Measurements from ENCODE around the gene TMEM158. TPM values are rescaled to one million over a fixed set of nuclear protein-coding genes. Genes with fewer than 3 reads are reported as not detected.

The TMEM158 gene
- total and polyA plus RNA-seq, 3 donors from 2014 or later, result 5.9 to 11.2 (median 7.8) TPM

DNA sequence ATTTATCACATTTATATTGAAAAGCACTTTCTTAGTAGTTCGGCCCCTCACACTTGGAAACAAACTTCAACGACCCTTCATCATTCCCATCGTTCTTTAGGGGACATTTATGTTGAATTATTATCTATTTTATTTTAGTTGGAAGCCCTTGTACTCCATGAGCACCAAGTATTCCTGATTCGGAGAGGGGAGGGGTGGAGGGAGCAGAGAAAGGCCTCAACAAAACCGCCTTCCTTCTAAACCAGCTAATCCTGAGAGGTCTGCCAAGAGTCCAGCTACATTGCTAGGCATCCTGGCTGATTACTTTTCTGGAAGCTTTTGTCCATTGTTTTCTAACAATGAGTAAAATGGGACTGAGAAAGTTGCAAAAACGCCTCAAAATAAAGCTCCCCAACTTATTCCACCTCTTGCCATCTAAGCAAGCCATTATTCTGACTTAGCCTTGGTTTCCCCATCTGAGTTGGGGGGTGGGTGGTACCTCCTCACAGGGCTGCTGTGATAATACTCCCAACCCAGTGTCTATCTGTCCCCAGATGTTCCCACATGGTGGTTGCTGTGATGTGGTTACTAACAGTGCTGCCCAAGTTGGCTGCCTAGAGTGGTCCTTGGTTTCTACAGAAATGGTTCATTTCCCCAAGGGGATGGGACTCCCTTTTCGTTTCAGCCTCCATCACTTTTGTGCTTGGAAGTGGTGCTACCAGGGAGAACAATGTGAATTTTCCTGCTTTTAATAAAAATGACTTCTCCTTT lies 1.2 kb upstream of the TMEM158 start:
- no peaks in the 10 kb centered on the region for H3K9me3 ChIP-seq
- H3K4me1 ChIP-seq, result peaks cover 3% of the 10 kb centered on the region
- peak overlapping the region; percentile 56 for H3K4me3 ChIP-seq
- 41 to 50% methylated on average over 7 of the region's 7 CpGs for WGBS, 2 donors
- intact Hi-C loops (cut with DNase I; ENCODE audit: low total_unique reads), result loop anchor here (10.0 kb wide), 1 partner anchor 268 kb away; no protein-coding TSS in a partner anchor
- H3K27ac ChIP-seq, result no peak overlapping the region
- H3K27me3 ChIP-seq, result no peaks in the 10 kb centered on the region
- H3K36me3 ChIP-seq (ENCODE audit: low read depth, missing control alignments), result no peaks in the 10 kb centered on the region
- TF ChIP-seq, protein P1, sequence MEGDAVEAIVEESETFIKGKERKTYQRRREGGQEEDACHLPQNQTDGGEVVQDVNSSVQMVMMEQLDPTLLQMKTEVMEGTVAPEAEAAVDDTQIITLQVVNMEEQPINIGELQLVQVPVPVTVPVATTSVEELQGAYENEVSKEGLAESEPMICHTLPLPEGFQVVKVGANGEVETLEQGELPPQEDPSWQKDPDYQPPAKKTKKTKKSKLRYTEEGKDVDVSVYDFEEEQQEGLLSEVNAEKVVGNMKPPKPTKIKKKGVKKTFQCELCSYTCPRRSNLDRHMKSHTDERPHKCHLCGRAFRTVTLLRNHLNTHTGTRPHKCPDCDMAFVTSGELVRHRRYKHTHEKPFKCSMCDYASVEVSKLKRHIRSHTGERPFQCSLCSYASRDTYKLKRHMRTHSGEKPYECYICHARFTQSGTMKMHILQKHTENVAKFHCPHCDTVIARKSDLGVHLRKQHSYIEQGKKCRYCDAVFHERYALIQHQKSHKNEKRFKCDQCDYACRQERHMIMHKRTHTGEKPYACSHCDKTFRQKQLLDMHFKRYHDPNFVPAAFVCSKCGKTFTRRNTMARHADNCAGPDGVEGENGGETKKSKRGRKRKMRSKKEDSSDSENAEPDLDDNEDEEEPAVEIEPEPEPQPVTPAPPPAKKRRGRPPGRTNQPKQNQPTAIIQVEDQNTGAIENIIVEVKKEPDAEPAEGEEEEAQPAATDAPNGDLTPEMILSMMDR (IDR thresholded peaks at IDR 0.05), result no peak
- no peak for TF ChIP-seq POLR2A (IDR thresholded peaks at IDR 0.05)
- DNase-seq, result no peak

DNA sequence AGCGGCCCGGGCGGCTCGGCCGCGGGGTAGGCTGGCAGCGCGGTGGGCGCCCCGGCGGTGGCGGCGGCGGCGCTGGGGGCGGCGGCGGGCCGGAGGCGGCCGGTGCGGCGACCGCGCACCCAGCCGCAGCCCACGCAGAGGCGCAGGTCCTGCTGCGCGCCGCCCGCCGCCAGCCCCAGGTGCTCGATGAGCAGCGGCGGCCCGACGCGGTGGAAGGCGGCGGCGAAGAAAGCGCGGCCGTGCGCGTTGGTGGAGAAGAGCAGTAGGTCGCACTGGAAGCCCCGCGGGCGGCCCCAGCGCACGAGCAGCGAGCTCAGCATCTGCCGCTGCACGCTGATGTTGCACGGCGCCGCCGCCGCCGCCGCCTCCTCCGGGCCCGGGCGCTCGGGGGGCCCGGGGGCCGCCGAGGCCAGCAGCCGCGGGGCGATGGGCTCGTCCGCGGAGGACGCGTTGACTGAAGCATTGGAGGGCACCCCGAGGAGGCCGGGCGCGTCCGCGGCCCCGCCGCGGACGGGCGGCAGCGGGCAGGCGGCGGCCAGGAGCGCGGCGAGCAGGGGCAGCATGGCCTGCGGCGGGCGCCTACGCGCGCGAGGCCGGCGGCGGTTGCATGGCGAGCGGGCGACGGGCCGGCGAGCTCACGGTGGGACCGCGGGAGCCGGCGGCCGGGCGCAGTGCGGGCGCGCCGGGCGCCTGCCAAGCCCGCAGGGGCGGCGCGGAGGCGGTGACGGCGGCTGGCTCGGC lies 452 bp downstream of the TMEM158 start:
- peak; percentile 21 for DNase-seq
- H3K4me3 ChIP-seq, result peak overlapping the region; percentile 38 to 56
- 0% methylated on average over 10 to 20 of the region's 131 CpGs for WGBS, 2 donors
- no peaks in the 10 kb centered on the region for H3K27me3 ChIP-seq
- H3K27ac ChIP-seq, result no peak overlapping the region
- intact Hi-C loops (cut with DNase I; ENCODE audit: low total_unique reads), result loop anchor here (10.0 kb wide), 1 partner anchor 269 kb away; no protein-coding TSS in a partner anchor
- no peaks in the 10 kb centered on the region for H3K36me3 ChIP-seq (ENCODE audit: low read depth, missing control alignments)
- TF ChIP-seq POLR2A (IDR thresholded peaks at IDR 0.05), result no peak
- TF ChIP-seq, protein P1 (IDR thresholded peaks at IDR 0.05), result no peak
- peaks cover 3% of the 10 kb centered on the region for H3K4me1 ChIP-seq
- H3K9me3 ChIP-seq, result no peaks in the 10 kb centered on the region

DNA sequence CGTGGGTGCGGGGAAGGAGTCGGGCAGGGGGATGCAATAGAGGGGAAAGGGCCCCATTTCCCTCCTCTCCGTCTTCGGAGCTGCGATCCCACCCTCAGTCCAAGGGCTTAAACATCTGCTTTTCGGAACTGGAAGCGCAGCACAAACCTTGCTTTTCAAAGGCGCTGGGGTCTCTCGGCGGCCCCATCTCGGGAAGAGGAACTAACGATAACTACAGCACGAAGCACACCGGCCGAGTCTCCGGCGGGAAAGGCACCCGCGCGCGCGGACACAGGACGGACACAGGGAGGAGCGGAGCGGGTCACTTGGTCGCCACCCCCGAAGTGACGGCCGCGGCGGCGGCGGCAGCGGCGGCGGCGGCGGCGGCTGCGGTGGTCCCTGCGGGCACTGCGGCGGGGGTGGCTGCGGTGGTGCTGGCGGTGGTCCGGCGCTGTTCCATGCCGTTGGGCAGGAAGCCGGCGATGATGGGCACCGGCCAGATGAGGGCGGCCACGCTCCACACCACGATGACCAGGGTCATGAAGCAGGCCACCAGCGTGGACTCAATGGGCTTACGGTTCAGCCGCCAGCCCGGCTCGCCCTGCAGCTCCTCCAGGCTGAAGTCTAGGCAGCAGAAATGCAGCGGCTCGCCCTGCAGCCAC lies 1.1 kb downstream of the TMEM158 start:
- Histone ChIP-seq H3K36me3 (ENCODE audit: low read depth, missing control alignments) (no peaks in the 10 kb centered on the region), H3K27ac (no peak overlapping the region), H3K9me3 (no peaks in the 10 kb centered on the region), H3K4me3 (peak overlapping the region; percentile 38 to 56), H3K4me1 (peaks cover 3% of the 10 kb centered on the region), H3K27me3 (no peaks in the 10 kb centered on the region)
- WGBS, 2 donors, result 2% methylated on average over 25 to 44 of the region's 62 CpGs
- TF ChIP-seq POLR2A (IDR thresholded peaks at IDR 0.05), result no peak
- TF ChIP-seq, protein P1 (IDR thresholded peaks at IDR 0.05), result peak; percentile 26 to 39 (median 29)
- DNase-seq, result peak; percentile 89
- intact Hi-C loops (cut with DNase I; ENCODE audit: low total_unique reads), result loop anchor here (10.0 kb wide), 1 partner anchor 270 kb away; no protein-coding TSS in a partner anchor

DNA sequence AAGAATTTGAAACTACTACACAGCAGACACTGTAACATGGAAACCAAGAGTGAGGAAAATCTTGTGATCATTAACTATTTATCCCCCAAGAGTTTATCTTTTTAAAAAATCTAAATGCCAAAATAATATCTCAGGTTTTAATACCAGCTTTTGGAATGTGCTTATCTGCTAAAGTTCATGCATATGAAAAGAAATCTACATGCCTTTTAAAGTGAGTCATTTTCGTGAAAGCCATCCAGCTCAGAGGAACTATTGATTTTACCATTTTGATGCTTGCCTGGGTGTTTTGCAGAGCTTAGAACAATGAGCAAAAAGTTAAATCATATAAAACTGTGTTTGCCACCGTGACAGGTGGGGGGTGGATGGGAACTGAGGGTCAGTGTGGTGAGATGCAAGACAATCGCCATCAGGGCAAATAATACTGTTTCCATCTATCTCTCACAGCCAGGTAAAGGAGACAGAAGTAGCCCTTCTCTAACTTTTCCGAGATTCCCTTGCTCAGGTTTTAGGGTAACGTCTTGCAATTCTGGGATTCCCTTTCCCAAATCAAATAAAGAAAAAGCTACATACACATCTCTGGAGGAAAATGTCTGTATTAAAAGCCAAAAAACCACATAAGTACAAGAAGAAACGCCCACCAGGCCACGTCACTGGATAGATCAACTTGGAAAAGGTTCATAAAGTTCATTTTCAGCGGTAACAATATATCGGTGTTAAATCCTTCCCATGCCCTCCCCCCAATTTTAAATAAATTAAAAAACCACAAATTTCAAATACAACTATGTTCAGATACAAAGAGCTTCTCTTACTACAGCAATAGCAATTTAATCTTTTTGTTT lies 2.0 kb downstream of the TMEM158 start:
- Histone ChIP-seq H3K4me1 (peaks cover 3% of the 10 kb centered on the region), H3K4me3 (peak overlapping the region in 1 of 2 donors; percentile 56), H3K27me3 (no peaks in the 10 kb centered on the region), H3K27ac (no peak overlapping the region), H3K36me3 (ENCODE audit: low read depth, missing control alignments) (no peaks in the 10 kb centered on the region), H3K9me3 (no peaks in the 10 kb centered on the region)
- intact Hi-C loops (cut with DNase I; ENCODE audit: low total_unique reads), result loop anchor here (10.0 kb wide), 1 partner anchor 271 kb away; no protein-coding TSS in a partner anchor
- no peak for TF ChIP-seq POLR2A (IDR thresholded peaks at IDR 0.05)
- TF ChIP-seq, protein P1 (IDR thresholded peaks at IDR 0.05), result no peak
- 44 to 51% methylated on average over 9 of the region's 9 CpGs for WGBS, 2 donors
- DNase-seq, result no peak

Measured in testis (tissue), 3 donors.